IPS DF 4.7 (cell line): ENCODE results near the gene PACSIN1.

Experiments used
- DNase-seq: peaks from one replicate; pipeline ENCODE4 v3.0.0-alpha.2; 2013; ENCODE audit warnings: low spot score; ENCODE audit errors: extremely low read depth

The PACSIN1 gene

DNA sequence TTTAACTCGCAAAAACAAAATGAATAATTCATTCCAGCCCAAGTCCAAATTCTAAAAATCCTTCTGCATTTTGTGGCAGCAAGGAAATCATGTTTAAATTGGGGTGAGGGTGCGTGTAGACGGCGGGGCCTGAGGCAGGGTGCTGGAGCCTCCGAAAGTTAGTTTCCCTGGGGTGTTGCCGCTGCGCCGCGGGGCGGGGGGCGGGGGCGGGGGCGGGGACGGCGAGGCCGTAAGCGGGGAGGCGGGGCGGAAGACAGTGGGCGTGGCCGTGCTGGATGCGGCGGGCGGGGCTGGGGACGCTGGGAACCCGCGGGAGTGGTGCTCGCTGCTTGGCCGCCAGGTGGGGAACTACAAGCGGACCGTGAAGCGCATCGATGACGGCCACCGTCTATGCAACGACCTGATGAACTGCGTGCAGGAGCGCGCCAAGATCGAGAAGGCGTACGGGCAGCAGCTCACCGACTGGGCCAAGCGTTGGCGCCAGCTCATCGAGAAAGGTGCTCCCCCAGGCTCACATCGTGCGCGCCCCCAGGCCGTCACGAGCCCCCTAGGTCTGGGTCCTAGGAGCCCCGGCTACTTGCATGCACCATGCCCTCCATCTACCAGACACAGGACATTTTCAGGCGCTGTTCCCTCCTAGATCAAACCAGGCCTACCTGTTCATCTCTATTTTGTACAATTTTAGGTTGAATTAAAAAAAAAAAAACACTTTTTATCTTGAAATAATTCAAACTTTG lies 61.3 kb downstream of the PACSIN1 start:
- DNase-seq = peak; percentile 58

DNA sequence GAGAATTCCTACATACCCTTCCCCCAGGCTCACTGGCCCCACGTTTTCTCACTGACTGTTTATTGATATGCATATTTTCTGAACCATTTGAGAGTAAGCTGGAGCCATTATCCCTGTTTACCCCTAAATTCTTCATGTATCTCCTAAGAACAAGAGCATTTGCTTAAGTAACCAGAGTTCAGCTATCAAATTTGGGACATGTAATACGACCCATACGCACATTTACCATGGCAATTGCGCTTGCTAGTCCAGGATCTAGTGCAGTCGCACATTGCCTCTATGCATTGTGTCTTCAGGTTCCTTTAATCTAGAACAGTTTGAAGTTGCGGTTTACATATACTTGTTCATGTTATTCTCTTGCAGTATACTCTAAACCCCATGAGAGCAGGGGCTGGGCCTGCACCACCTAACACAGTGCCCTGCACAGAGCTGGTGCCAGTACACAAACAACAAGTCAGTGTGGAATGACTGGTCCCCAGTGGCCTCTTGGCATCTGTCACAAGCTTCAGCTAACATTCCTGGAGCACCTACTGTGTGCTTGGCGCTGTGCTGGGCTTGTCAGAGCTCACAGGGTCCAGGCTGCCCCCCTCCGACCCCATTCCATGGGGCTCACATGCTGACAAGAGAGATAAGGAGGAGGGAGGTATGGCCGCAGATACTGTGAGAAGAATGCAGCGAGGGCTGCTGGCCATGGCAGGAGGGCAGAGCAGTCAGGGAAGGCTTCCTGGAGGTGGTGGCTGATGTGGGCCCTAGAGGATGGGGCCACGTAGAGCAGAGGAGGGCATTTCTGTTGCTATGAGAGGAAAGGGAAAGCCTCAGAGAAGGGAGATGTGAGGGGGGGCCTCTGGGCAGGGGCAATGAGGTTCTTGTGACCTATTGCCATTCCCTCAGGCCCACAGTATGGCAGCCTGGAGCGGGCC lies 62.1 kb downstream of the PACSIN1 start:
- DNase-seq = no peak

DNA sequence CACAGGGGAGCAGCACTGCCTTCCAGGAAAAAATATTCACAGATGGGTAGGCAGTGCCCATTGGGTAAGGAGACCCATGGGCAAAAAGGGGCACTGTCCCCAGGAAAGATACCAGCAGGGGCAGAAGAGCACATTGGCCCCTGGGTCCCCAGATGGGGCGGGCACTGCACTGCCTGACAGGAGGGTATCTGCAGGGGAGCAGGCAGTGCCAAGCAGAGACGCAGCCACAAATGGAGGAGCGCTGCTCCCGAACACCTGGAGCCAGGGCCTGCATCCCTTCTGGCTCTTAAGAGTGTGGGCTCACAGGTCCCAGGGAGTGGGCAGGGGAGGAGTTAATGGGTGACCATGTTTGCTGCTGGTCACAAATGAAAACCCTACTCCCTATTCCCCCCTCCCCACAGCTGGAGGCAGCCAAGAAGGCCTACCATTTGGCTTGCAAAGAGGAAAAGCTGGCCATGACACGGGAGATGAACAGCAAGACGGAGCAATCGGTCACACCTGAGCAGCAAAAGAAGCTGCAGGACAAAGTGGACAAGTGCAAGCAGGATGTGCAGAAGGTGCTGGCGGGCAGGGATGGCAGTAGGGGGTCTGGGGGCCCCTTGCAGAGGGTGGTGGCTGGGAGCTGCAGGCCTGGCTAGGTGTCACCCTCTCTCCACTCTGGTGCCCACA lies 63.3 kb downstream of the PACSIN1 start:
- no peak for DNase-seq

DNA sequence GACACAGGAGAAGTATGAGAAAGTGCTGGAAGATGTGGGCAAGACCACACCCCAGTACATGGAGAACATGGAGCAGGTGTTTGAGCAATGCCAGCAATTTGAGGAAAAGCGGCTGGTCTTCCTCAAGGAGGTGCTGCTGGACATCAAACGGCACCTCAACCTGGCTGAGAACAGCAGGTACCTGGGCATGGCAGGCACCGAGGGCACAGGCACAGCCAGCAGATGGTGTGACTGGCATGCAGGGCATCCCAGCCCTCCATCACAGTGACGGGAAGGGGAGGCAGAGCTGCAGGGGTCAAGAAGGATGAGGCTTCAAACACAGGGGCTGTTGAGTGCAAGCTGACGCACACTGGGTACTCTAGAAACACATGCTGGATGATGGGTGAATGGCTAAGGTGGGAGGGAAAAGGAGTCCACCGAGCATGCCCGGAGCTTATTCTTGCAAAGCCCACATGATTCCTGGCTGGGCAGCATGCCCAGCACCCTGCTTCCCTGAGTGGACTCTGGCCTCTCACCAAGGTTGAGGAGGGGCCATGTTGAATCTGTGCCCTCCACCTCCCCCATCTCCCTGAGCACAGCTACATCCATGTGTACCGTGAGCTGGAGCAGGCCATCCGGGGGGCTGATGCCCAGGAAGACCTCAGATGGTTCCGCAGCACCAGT lies 63.9 kb downstream of the PACSIN1 start:
- no peak for DNase-seq

DNA sequence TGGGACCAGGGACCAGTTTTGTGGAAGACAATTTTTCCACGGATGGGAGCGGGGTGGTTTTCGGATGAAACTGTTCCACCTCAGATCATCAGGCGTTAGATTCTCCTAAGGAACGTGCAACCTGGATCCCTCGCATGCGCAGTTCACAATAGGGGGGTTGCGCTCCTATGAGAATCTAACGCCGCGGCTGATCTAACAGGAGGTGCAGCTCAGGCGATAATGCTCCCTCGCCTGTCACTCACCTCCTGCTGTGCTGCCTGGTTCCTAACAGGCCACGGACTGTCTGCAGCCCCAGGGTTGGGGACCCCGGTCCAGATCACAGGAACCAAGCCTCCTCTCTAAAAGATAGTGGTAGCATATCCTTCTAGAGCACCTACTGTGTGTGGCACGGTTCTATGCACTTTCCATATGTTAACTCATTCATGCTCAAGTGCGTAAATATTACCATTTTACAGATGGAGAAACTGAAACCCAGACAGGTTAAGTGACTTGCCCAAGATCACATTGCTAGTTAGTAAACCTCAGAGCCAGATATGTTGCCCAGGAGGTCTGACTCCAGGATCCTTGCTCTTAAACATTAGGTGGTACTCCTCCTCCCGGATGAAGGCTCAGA lies 65.0 kb downstream of the PACSIN1 start:
- no peak for DNase-seq

DNA sequence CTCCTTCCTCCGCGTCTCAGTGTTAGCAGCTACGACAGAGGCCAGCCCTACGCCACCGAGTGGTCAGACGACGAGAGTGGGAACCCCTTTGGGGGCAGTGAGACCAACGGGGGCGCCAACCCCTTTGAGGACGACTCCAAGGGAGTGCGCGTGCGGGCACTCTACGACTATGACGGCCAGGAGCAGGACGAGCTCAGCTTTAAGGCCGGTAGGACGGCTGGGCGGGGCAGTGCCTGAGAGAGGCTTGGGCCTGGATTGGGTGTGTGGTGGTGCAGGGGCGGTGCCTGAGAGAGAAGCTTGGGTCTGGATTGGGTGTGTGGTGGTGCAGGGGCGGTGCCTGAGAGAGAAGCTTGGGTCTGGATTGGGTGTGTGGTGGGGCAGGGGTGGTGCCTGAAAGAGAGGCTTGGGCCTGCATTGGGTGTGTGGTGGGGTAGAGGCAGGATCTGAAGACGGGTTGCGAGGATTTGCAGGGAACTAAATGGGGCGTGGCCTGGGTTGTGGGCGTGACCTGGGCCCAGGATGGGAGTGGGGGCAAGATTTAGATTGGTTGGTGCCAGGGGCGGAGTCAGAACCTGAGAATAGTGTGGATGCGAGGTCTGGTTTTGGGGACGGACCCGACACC lies 65.8 kb downstream of the PACSIN1 start:
- peak; percentile 36 for DNase-seq

DNA sequence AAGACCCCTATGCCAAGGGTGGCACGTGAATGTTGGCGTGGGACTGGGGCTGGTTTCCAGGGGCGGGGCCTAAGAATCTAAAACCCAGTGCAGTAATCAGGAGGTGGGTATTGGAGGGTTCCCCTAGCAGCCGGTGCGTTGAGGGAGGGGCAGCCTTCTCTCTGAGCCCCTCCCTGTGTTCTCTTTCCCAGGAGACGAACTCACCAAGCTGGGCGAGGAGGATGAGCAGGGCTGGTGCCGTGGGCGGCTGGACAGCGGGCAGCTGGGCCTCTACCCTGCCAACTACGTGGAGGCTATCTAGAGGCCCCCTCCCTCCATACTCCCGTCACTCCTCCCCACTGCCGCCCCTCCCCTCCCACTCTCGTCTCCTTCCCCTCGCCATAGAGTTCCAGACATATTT lies 66.4 kb downstream of the PACSIN1 start:
- DNase-seq = no peak

DNA sequence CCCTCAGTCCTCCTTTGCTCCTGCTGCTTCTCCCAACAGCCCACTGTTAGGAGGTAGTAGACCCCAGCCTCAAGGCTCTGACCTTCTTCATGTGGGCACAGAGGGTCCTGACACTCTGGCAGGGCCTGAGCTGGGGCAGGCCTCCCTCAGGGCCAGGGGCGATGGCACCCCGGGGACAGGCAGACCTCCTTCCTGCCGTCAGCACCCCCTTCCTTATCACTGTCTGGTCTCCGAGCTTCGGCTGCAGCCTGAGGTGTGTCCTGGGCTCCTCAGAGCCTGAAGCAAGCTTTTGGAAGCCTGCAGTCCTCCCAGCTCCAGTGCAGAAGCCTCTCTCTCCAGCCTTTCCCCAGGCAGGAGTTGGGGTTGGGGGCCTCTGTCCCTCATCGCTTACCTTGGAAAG lies 68.3 kb downstream of the PACSIN1 start:
- no peak for DNase-seq

DNA sequence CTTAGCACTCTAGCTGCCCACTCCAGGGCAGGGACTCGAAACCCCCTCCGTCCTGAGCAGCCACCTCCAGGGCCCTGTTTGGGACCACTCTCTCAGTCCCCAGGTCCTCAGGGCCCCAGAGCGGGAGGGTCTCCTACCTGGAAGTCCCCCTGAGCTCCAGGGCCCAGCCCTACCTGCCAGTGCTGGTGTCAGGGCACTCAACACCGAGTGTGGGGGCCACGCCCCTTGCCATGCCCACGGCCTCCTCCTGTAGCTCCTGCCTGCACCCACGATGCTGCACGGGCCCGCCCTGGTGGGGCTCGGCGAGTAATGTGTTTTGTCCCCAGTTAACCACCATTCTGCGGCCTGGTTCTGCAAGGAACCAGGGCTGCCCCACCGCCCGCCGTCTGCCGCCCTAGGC lies 68.8 kb downstream of the PACSIN1 start:
- DNase-seq = no peak

DNA sequence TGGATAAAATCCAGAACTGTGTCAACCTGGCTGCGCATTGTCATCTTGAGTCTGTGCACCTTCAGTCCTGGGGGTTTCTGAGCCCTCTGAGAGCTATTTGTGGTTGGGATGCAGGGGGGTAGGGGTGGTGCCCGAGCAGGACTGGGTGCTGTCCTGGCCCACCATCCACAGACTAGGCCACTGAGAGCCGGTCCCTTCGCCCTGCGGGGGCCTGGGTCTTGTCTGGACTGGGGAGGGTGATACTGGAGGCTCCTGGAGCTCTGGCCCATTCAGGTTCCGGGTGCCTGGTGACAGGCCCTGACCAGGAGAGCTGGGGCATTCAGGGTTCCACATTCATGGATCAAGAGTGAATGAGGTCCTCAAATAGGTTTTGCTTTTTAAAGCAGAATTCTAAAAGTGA lies 69.3 kb downstream of the PACSIN1 start:
- DNase-seq = no peak

DNA sequence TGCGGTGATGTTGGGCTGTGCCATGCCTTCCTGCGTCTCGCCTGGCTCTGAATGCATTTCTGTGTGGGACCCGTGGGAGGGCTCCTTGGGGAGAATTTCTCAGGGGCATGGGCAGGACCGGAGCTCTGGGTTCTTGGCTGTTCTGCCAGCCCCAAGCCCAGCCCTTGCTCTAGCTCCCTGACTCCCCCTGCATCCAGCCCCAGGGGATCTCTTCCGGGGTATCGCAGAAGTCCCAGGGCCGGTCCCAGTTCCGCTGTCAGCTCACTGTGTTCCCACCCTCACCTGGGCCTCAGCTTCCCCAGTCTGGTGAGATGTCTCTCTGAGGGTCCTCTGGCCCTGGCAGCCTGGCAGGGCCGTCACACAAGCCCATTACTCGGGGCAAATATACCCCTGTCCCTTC lies 69.8 kb downstream of the PACSIN1 start:
- DNase-seq = no peak

DNA sequence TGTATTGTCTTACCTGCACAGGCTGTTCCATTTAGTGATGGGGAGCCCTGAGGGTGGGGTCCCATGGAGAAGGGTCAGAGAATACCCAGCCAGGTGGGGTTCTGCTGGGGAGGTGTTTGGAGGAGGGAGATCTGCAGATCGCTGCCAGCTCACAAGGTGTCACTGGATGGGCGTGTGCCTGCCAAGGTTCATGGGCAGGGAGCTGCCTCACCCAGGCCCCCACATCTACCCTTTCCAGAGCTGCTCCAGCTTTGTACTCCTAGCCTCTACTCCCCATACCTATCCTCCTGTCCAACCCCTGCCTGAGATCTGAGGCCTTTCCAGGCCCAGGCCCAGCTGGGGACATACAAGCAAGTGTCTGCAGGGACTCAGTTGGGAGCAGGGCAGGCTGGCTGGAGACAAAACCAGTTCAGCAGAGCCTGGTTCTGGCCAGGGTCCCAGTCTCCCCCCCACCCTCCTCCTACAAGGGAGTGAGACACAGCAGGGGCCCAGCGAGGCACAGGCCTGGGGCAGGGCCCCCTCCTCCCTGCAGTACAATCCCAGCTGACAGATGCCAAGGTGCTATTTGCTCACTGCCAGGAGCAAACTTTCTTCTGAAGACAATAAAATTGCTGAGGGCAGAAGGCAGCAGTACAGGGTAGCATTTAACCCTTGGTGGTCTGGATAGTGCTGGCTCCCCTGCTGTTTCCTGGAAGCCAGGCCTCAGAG lies 70.5 kb downstream of the PACSIN1 start:
- no peak for DNase-seq

DNA sequence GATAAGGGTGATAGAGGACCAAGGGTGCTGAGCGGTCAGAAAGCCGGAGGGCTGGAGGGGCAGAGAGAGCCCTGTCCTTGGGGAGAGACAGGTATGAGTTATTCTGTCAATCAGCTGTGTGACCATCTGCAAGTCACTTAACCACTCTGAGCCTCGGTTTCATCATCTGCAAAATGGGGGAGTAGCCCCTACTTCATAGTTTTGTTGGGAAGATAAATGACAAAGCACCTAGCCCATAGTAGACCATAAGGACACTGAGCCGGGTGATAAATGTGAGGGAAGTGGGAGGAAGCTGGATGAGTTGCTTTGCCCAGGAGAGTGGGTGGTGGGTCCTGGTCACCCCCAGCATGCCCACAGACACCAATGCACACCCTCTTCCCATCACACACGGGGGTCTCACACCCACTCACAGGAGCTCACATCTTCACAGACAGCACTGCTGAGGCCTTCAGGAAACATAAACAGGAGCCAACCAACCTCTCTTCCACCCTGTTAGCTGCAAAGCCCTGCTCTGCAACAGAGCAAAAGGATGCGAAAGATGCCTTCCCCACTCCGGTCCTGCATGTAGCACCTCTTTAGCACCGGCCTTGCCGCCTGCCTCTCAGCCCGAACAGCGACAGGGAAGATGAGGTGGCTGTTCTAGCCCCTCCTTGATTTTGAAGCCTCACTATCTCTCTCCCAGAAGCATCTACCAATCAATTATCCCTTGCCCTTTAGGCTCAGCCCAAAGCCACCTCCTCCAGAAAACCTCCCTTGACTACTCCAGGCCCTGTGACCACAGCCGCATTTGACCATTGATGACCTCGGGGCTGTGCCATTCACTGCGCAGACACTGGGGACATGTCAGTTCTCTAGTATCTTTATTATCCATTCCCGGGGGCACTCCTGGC lies 71.3 kb downstream of the PACSIN1 start:
- DNase-seq = no peak

DNA sequence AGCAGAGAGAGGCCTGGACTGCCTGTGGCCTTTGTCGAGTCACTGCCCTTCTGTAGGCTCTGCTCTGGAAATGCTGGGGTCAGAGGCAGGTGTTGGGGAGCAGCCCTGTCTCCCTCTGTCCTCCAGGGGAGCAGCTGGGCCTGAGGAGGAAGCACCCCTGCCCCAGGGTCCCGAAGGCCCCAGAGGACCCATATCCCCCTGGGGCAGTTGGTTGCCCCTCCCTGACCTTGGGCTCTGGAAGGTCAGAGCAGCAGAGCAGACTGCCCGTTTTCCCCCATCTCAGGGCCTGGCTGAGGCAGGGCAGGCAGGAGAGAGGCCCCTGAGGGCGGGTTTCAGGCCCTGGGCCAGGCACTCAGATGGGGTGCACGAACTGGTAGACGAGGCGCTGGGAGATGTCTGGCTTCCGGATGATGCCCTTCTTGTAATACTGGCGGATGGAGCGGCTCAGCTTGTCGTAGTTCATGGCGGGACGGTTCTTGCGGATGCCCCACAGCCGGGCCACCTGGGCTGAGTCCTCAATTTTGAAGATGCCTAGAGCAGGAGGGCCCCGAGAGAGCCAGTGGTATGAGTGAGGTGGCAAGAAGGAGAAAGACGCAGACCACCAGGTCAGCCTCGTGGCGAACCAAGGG lies 72.2 kb downstream of the PACSIN1 start:
- no peak for DNase-seq

DNA sequence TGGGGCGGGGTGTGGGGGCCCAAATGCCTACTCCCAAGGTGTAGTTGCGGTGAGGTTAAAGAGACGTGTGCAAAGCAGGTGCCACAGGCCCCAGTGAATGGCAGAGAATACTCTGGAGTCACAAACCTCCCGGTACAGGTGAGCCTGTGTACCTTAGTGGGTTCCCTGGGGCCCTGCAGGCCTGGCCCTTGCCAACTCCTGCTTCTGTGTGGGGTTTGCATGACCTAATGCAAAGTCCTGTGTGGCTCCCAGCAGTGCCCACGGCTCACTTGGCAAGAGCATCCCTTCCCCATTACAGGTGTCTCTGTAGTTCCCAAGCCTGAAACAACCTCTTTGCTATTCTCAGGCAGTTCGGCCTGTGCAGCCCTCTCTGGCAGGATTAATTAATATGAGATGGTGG lies 72.7 kb downstream of the PACSIN1 start:
- DNase-seq = no peak

DNA sequence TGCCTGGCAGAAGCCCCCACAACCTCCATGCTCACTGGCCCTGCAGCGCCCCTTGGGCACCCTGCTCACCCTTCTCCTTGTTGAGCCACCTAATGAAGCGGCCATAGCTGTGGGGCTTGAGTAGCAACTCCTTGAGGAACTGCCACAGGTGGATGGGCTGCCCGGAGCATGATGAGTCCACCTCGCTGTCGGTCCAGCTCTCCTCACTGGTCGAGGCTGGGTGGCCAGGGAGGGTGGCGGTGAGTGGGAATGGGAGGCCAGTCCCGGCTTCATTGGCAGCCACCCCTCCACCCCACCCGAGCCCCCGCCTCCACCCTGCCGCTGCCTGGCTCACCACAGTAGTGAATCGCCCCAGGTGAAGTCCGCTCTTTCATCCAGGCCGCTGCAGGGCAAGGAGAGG lies 73.3 kb downstream of the PACSIN1 start:
- no peak for DNase-seq

DNA sequence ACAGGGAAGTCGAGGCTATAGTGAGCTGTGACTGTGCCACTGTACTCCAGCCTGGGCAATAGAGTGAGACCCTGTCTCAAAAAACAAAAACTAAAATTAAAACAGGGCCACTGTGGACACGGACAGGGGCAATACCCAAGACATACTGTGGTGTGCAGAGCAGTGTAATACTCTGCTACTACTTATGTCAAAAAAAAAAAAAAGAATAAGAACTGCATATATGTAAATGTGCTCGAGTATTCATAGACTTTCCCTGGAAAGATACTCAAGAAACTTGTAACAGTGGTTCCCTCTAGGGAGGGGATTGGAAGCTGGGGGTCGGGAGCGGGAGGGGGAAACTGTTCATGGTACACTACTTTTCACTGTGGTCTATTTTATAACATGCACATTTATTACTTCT lies 74.3 kb downstream of the PACSIN1 start:
- no peak for DNase-seq

DNA sequence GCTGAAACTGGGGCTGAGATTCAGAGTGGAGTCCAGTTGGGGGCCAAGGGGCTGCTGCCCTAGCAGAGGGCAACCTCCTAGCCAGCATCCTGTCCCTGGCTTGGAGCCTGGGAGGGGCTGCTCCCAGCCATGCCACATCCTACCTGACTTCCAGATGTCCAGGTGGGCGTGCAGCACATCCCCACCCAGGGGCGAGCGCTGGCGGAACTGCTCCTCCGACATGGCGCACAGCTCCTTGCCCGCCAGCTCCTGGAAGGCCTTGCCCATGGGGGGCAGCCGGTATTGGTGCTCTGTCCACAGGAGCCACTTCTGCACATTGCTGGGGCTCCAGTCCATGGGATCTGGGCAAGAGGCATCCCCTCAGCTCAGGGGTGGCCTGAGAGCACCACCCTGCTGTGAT lies 75.0 kb downstream of the PACSIN1 start:
- DNase-seq = no peak

DNA sequence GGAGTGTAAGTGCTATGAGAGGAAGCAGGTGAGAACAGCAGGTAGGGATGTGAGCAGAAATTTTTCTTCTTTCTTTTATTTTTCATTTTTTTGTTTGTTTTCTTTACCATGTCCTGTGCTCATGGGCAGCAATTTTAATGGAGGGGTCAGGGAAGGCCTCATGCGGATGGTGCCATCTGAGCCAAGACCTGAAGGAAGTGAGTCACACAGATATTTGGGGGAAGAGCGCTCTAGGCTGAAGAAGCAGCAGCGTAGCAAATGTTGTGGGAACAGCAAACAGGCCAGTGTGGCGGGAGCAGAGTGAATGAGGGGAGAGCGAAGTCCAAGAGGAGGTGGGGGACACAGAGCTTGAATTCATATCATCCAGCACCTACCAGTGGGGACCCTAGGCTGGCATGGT lies 77.5 kb downstream of the PACSIN1 start:
- no peak for DNase-seq
